Left renal pelvis (tissue), 4 donors: Measurements from ENCODE around the gene ABHD12. TPM values are rescaled to one million over a fixed set of nuclear protein-coding genes. Genes with fewer than 3 reads are reported as not detected.

ENCODE experiments used
- DNase-seq, 4 donors: peaks; one replicate each; pipeline ENCODE4 v3.0.0-alpha.2; 2013; ENCODE audit warnings: low read depth in 4 of 4, low spot score in 3 of 4
- polyA plus RNA-seq, 4 donors: library from polyadenylated mRNA; unstranded; fragments of 120-200 nt; gene quantifications; one replicate each; pipeline ENCODE4 v1.2.1, GENCODE V29; 2013; ENCODE audit not compliant: insufficient read length in 4 of 4

ABHD12 gene
- polyA plus RNA-seq, 4 donors, result 38.7 to 62.1 (median 56.5) TPM

GRCh38 chr20:25382704-25383370 lies 7.8 kb downstream of the ABHD12 start:
- no peak for DNase-seq

DNA sequence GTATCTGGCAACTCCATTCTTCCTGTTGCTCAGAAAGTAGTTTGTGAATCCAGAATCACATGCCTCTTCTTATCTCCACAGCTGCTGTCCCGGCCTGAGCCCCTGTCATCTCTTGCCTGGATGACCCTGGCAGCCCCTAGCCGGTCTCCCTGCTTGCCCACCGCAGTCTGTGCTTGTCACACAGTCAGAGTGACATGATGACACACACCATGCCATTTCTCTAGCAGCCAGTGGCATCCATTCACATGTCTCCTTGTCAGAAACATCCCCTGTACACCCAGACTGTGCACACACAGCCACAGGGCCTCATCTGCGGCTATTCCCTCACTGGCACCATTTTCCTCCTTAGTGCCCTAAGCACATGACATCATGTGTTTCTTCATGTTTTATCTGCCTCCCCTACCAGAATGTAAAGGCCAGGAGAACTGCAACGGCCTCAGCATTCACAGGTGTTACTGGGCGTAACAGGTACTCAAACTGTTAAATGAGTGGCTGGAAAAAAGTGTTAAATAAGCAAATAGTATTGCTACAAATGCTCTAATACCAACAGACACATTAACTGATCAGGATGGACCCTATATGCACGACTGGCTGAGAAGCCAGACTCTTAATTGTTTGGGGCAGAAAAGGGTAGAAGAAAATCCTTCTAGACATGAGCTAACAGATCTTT lies 9.6 kb downstream of the ABHD12 start:
- DNase-seq, result no peak

DNA sequence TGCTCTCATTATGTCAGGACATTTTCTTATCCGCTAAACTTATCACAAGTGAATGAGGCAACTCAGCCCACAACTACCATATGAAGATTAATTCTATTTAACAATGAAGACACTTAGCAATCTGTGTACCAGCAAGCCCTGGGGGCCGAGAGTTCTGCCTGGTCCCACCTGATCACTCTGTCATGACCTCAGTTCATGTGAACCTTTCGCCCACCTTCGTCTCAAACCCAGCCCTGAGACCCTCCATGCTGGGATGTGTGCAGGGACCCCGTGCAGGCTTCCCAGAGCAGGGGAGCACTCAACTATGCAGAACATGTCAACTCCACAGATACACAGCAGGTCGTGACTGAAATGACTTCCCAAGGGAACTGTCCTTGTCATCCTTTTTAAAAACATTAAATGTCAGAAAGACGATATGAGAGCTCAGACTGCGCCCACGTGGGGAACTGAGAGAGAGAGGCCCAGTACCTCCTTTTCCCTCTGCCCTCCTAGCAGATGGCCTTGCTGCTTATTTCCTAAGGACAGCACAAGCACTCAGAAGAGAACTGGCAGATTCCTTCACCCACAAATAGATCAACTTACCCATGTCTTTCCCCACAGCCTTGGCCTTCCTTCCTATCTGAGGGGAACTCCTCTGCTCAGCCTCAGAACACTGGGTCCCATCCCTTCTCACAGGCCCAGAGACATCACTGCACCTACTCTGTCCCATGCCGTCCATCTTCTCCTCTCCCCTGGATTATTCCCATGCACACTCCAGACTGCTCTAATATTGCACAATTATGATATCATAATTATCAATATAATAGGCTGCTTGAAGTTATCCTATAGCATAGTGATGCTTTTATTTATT lies 11.5 kb downstream of the ABHD12 start:
- DNase-seq, result no peak

GRCh38 chr20:25378189-25378883 lies 12.3 kb downstream of the ABHD12 start:
- DNase-seq, result no peak

DNA sequence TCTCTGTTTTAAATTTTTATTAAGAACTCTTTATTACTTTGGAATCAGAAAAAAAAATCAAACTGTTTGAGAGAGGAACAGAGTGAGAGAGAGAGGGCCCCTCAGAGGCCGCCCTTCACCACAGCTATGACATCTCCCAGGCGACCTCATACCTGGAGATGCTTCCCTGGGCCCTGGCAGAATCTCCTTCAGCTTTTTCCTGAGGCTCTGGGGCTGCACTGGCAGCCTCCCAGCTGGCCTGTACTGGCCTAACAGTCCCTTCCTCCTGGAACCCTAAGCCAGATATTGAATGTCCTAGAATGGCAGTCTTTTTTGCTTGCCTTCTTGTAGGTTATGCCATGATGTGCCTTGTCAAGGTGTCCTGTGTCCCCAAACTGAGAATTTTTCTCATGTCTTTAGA lies 13.7 kb downstream of the ABHD12 start:
- no peak for DNase-seq

DNA sequence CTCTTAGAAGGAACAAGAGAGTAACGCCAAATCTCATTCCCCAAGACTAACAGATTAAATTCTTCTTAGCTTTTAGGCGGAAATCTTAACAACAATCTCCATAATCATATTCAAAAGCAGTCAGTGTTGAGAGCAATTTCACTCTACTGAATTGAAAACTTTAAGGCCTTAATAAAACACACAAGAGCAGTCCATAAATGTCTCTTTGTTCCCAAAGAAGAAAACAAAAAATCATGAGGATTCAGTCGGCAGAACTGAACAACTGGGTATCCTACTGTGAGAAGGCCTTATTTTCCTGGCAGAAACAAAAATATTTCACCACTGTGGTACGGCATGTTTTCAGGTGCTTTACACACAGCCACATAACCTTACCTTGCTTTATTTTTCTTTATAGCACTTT lies 14.4 kb downstream of the ABHD12 start:
- no peak for DNase-seq

DNA sequence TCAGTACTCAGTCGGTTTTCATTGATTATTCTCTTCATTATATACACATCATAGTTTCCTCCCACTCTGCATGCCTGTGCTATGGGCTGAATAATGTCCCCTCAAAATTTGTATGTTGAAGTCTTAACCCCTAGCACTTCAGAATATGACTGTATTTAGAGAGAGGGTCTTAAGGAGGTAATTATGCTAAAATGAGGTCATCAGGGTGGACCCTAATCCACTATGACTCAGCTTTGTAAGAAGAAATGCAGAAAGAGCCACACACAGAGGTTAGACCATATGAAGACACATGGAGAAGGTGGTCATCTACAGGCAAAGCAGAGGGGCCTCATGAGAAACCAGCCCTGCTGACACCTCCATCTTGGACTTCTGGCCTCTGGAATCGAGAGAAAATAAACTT lies 15.8 kb downstream of the ABHD12 start:
- DNase-seq, result no peak

DNA sequence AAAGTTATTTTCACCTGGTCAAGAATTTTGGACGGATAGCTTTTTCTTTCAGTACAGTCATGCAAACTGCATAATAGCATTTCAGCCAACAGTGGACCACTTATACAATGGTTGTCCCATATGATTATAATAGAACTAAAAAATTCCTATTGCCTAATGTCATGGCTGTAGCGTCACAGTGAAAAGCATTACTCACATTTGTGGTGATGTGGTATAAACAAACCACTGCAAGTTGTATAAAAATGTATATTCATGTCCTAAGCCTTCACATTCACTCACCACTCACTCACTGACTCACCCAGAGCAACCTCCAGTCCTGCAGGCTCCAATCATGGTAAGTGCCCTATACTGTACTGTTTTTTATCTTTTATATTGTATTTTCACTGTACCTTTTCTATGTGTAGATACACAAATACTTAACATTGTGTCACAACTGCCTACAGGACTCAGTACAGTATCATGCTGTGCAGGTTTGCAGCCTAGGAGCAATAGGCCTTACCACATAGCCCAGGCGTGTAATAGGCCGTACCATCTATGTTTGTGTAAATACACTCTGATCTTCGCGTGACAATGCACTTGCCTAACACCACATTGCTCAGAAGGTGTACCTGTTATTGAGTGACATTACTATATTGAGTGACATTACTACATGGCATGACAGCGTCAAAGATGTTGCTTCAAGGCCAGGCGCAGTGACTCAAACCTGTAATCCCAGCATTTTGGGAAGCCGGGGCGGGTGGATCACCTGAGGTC lies 17.9 kb downstream of the ABHD12 start:
- DNase-seq, result no peak

- no peak for DNase-seq
These were observed 20.7 kb downstream of the ABHD12 start for GRCh38 chr20:25369971-25370370.

DNA sequence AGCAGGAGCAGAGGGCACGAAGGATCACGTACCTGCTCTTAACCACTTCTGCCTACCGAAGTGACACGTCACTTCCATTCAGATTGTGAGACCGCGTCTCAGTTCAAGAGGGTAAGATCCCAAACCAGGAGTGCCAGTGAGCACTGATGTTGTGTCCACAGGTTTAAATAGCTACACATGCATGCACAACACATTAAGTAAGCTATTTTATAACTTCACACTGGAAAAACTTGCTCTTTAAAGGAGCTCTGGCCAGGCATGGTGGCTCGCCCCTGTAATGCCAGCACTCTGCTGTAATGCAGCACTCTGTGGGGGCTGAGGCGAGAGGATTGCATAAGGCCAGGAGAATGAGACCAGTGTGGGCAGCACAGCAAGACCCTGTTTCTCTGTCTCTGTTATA lies 21.1 kb downstream of the ABHD12 start:
- no peak for DNase-seq

DNA sequence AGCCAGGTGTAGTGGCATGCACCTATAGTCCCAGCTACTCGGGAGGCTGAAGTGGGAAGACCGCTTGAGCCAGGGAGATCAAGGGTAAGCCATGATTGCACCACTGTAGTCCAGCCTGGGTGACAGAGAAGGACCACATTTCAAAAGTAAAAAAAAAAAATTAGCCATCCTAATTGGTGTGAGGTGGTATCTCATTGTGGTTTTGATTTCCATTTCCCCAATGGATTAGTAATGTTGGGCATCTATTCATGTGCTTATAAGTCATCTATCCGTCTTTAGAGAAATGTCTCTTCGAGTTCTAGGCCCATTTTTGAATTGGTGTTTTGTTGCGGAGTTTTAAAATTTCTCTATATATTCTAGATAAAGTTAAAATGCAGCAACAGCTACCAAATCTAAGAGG lies 21.7 kb downstream of the ABHD12 start:
- DNase-seq, result no peak

GRCh38 chr20:25368526-25368925 lies 22.1 kb downstream of the ABHD12 start:
- DNase-seq, result no peak

GRCh38 chr20:25364879-25365699 lies 25.5 kb downstream of the ABHD12 start:
- DNase-seq, result no peak

GRCh38 chr20:25364180-25364788 lies 26.4 kb downstream of the ABHD12 start:
- no peak for DNase-seq

DNA sequence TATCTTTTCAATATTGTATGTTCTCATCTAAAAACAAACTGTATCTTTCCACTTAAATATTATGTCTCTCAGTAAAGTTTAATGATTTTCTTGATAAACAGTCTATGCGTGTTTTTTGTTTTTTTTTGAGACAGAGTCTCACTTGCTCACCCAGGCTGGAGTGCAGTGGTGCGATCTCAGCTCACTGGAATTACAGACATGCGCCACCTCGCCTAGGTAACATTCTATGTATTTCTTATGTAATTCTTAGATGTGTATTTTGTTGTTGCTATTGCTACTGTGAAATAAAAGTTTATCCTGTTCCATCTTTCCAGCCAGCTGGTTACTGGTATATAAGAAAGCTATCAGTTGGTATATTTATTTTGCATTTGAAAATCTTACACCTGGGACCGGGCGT lies 29.4 kb downstream of the ABHD12 start:
- no peak for DNase-seq

DNA sequence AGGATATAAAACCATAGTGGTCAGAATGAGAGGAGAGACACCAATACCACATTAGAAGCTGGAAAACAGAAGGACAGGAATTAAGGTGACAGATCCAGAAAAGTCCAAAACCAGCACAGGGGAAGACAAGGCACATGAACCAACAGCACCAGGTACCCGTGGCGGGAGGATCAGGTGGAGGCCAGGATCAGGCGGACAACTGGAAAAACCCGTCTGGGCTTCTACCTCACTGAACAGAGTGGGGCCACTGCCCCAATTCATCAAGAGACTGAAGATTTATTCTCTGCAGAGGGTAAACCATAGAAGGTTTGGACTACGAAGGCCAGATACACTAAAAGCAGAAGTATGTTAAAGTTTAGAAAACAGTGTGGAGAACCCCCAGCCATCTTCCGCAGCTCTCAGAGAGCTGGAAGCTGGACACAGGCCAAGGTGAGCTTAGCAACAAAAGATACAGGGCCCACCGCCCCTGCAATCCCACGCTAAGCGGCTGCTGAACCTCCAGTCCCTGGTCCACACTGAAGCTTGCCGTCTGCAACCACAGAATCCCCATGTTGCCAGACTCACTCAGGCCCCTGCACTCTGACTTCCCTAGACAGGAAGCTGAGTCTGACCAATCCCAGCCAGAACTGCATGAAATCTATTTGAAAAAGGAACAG lies 29.9 kb downstream of the ABHD12 start:
- DNase-seq, result no peak

DNA sequence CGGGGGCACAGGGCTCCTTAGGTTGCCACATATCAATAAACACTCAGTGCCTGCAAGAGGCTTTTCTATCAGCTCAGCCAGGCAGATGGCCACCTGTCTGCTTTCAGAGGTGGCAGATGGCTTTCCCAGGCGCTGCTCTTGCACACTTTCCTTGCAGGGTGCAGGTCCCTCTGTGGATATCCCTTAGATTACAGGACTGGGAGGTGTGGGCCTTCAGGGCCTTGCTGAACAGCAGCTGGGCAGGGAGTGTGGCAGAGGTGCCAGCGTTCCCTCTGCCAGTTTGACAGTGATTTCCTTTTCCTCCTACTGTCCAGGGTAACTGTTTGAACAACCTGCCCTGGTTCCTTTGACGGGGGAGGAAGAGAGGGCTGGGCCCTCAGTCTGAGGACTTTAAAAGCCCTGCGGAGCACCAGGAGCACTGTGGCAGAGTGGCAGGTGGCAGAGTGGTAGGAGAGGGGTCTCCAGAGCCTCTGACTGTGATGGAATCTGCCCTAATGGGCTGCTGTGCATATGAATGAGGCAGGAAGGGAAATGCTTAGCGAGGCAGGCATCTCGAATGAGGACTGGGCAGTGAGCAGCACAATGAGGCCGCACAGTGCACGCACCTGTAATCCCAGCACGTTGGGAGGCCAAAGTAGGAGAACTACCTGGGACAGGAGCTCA lies 34.2 kb downstream of the ABHD12 start:
- no peak for DNase-seq

DNA sequence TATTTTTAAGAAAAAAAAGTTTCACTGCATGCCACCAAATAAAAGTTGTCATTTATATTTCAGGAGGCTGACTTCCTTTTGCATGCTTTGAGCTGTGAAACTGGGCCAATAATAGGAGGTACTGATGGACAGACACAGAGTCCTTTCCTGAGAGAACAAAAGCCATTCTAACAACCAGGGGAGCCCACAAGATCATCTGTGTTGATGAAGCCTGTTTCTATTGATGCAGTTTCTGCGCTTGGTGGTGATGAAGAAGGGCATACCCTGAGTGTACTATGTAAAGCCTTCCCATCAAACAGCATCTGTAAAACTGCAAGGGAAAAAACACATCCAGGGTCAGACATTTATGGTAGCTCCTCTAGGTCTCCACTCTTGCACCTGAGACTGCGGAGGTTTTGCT lies 34.8 kb downstream of the ABHD12 start:
- DNase-seq, result no peak
